Activated CD4-positive, alpha-beta memory T cell treated with anti-CD3 and anti-CD28 coated beads, Interleukin-2, amount 10 ng/mL, durations not matched to agents 7 days and 5 days (primary cell): ENCODE measurements around the gene TSC22D2. TPM values are rescaled to one million over a fixed set of nuclear protein-coding genes. Genes with fewer than 3 reads are reported as not detected.
A peak's percentile ranks its signal among the peaks of the same experiment; 100 is the strongest.

Experiments used
- CTCF ChIA-PET: fragments of 350-600 bp; sonication (Branson Sonifier 250); formaldehyde crosslinking; loops from one replicate; lab custom pipeline; 2021; ENCODE audit warnings: antibody characterized with exemption, inconsistent platforms; lab: Charles Lee
- POLR2A ChIA-PET: fragments of 350-600 bp; sonication (Branson Sonifier 250); formaldehyde crosslinking; loops from one replicate; lab custom pipeline; 2021; ENCODE audit warnings: antibody characterized with exemption; lab: Charles Lee
- DNase-seq: peaks from one replicate; pipeline ENCODE4 v3.0.0-alpha.2; 2020
- H3K27ac Mint-ChIP-seq: one replicate; pipeline ENCODE4 v1.8.0; 2021; ENCODE audit warnings: mild to moderate bottlenecking, mixed read lengths
- H3K27me3 Mint-ChIP-seq: one replicate; pipeline ENCODE4 v1.8.0; 2021; ENCODE audit warnings: mixed read lengths
- H3K36me3 Mint-ChIP-seq: one replicate; pipeline ENCODE4 v1.8.0; 2021; ENCODE audit warnings: low read depth, mixed read lengths
- H3K4me1 Mint-ChIP-seq: one replicate; pipeline ENCODE4 v1.8.0; 2021; ENCODE audit warnings: mixed read lengths
- H3K4me3 Mint-ChIP-seq: one replicate; pipeline ENCODE4 v1.8.0; 2021; ENCODE audit warnings: mild to moderate bottlenecking, mixed read lengths
- H3K9me3 Mint-ChIP-seq: one replicate; pipeline ENCODE4 v1.8.0; 2021; ENCODE audit warnings: mixed read lengths
- total RNA-seq, 2 experiments: library from RNA; stranded (reverse); gene quantifications; one replicate each; pipeline ENCODE4 v1.2.3, GENCODE V29; 2021

TSC22D2 gene
- total RNA-seq, 2 experiments from 2014 or later, result 13.9 to 15.0 TPM

- no peaks in the 10 kb centered on the region for H3K9me3 Mint-ChIP-seq
- no peak overlapping the region for H3K4me3 Mint-ChIP-seq
- ChIA-PET CTCF (no interaction called here), POLR2A (no interaction called here)
- H3K36me3 Mint-ChIP-seq, result peaks cover 4% of the 10 kb centered on the region
- no peak overlapping the region for H3K27ac Mint-ChIP-seq
- H3K27me3 Mint-ChIP-seq, result no peaks in the 10 kb centered on the region
- DNase-seq, result no peak
- H3K4me1 Mint-ChIP-seq, result peaks cover 9% of the 10 kb centered on the region
Observed at GRCh38 chr3:150447084-150447483, 39.0 kb downstream of the TSC22D2 start.

- peaks cover 9% of the 10 kb centered on the region for H3K4me1 Mint-ChIP-seq
- no peaks in the 10 kb centered on the region for H3K27me3 Mint-ChIP-seq
- POLR2A ChIA-PET, result no interaction called here
- no peaks in the 10 kb centered on the region for H3K9me3 Mint-ChIP-seq
- DNase-seq, result no peak
- CTCF ChIA-PET, result no interaction called here
- H3K4me3 Mint-ChIP-seq, result no peak overlapping the region
- no peak overlapping the region for H3K27ac Mint-ChIP-seq
- H3K36me3 Mint-ChIP-seq, result peaks cover 4% of the 10 kb centered on the region
Observed at GRCh38 chr3:150447631-150448465, 39.8 kb downstream of the TSC22D2 start.

- DNase-seq, result no peak
- POLR2A ChIA-PET, result no interaction called here
Observed at GRCh38 chr3:150449169-150449721, 41.1 kb downstream of the TSC22D2 start.

GRCh38 chr3:150450916-150451315, 42.8 kb downstream of the TSC22D2 start:
- Mint-ChIP-seq H3K9me3 (no peaks in the 10 kb centered on the region), H3K36me3 (peaks cover 6% of the 10 kb centered on the region), H3K4me1 (peaks cover 9% of the 10 kb centered on the region), H3K27me3 (no peaks in the 10 kb centered on the region), H3K27ac (peak overlapping the region; percentile 1), H3K4me3 (no peak overlapping the region)
- ChIA-PET CTCF (no interaction called here), POLR2A (interaction anchor here (0.9 to 1.1 kb wide), 2 partner anchors 39 to 42 kb away, joined by 3 to 4 read pairs; no protein-coding TSS in a partner anchor)
- DNase-seq, result no peak

More at GRCh38 chr3:150449169-150449721, 41.1 kb downstream of the TSC22D2 start:
- H3K27me3 Mint-ChIP-seq, result no peaks in the 10 kb centered on the region
- H3K4me3 Mint-ChIP-seq, result no peak overlapping the region
- CTCF ChIA-PET, result no interaction called here
- no peak overlapping the region for H3K27ac Mint-ChIP-seq
- peaks cover 9% of the 10 kb centered on the region for H3K4me1 Mint-ChIP-seq
- peaks cover 6% of the 10 kb centered on the region for H3K36me3 Mint-ChIP-seq
- no peaks in the 10 kb centered on the region for H3K9me3 Mint-ChIP-seq

GRCh38 chr3:150451329-150452048, 43.4 kb downstream of the TSC22D2 start:
- H3K27ac Mint-ChIP-seq, result no peak overlapping the region
- H3K4me3 Mint-ChIP-seq, result no peak overlapping the region
- H3K4me1 Mint-ChIP-seq, result peaks cover 9% of the 10 kb centered on the region
- ChIA-PET CTCF (no interaction called here), POLR2A (interaction anchor here (0.9 to 1.1 kb wide), 2 partner anchors 39 to 42 kb away, joined by 3 to 4 read pairs; no protein-coding TSS in a partner anchor)
- no peaks in the 10 kb centered on the region for H3K27me3 Mint-ChIP-seq
- H3K9me3 Mint-ChIP-seq, result no peaks in the 10 kb centered on the region
- no peak for DNase-seq
- H3K36me3 Mint-ChIP-seq, result peaks cover 6% of the 10 kb centered on the region

GRCh38 chr3:150453353-150453752, 45.3 kb downstream of the TSC22D2 start:
- Mint-ChIP-seq H3K4me1 (peaks cover 9% of the 10 kb centered on the region), H3K9me3 (no peaks in the 10 kb centered on the region), H3K36me3 (peaks cover 11% of the 10 kb centered on the region), H3K4me3 (no peak overlapping the region), H3K27me3 (no peaks in the 10 kb centered on the region), H3K27ac (no peak overlapping the region)
- no peak for DNase-seq
- CTCF ChIA-PET, result no interaction called here
- POLR2A ChIA-PET, result no interaction called here

GRCh38 chr3:150454085-150454484, 46.0 kb downstream of the TSC22D2 start:
- ChIA-PET CTCF (no interaction called here), POLR2A (no interaction called here)
- peaks cover 8% of the 10 kb centered on the region for H3K4me1 Mint-ChIP-seq
- no peak overlapping the region for H3K27ac Mint-ChIP-seq
- H3K9me3 Mint-ChIP-seq, result no peaks in the 10 kb centered on the region
- H3K27me3 Mint-ChIP-seq, result no peaks in the 10 kb centered on the region
- H3K36me3 Mint-ChIP-seq, result peaks cover 16% of the 10 kb centered on the region
- no peak overlapping the region for H3K4me3 Mint-ChIP-seq
- DNase-seq, result no peak

- POLR2A ChIA-PET, result no interaction called here
- Mint-ChIP-seq H3K27me3 (no peaks in the 10 kb centered on the region), H3K4me3 (no peak overlapping the region), H3K36me3 (peaks cover 16% of the 10 kb centered on the region), H3K9me3 (no peaks in the 10 kb centered on the region), H3K4me1 (peaks cover 5% of the 10 kb centered on the region), H3K27ac (no peak overlapping the region)
- CTCF ChIA-PET, result no interaction called here
- no peak for DNase-seq
Observed at GRCh38 chr3:150454622-150455021, 46.5 kb downstream of the TSC22D2 start.

GRCh38 chr3:150455341-150455740, 47.2 kb downstream of the TSC22D2 start:
- Mint-ChIP-seq H3K9me3 (no peaks in the 10 kb centered on the region), H3K27me3 (no peaks in the 10 kb centered on the region), H3K4me1 (peaks cover 5% of the 10 kb centered on the region), H3K36me3 (peaks cover 16% of the 10 kb centered on the region), H3K4me3 (no peak overlapping the region), H3K27ac (no peak overlapping the region)
- CTCF ChIA-PET, result no interaction called here
- no peak for DNase-seq
- POLR2A ChIA-PET, result no interaction called here

GRCh38 chr3:150458001-150458400, 49.9 kb downstream of the TSC22D2 start:
- peaks cover 13% of the 10 kb centered on the region for H3K36me3 Mint-ChIP-seq
- no peaks in the 10 kb centered on the region for H3K9me3 Mint-ChIP-seq
- no peak for DNase-seq
- CTCF ChIA-PET, result interaction anchor here (0.6 kb wide), 1 partner anchor 155 kb away, joined by 3 read pairs; no protein-coding TSS in a partner anchor
- POLR2A ChIA-PET, result no interaction called here
- H3K4me3 Mint-ChIP-seq, result no peak overlapping the region
- no peaks in the 10 kb centered on the region for H3K4me1 Mint-ChIP-seq
- H3K27me3 Mint-ChIP-seq, result no peaks in the 10 kb centered on the region
- no peak overlapping the region for H3K27ac Mint-ChIP-seq

GRCh38 chr3:150460484-150460883, 52.4 kb downstream of the TSC22D2 start:
- DNase-seq, result no peak
- CTCF ChIA-PET, result no interaction called here
- Mint-ChIP-seq H3K4me1 (no peaks in the 10 kb centered on the region), H3K4me3 (no peak overlapping the region), H3K27me3 (no peaks in the 10 kb centered on the region), H3K9me3 (no peaks in the 10 kb centered on the region), H3K36me3 (peaks cover 10% of the 10 kb centered on the region), H3K27ac (no peak overlapping the region)
- POLR2A ChIA-PET, result no interaction called here

GRCh38 chr3:150461399-150461798, 53.3 kb downstream of the TSC22D2 start:
- Mint-ChIP-seq H3K4me3 (no peak overlapping the region), H3K4me1 (no peaks in the 10 kb centered on the region), H3K36me3 (peaks cover 10% of the 10 kb centered on the region), H3K9me3 (no peaks in the 10 kb centered on the region), H3K27me3 (no peaks in the 10 kb centered on the region), H3K27ac (no peak overlapping the region)
- DNase-seq, result no peak
- ChIA-PET CTCF (interaction anchor here (0.9 kb wide), 1 partner anchor 10 kb away, joined by 3 read pairs; no protein-coding TSS in a partner anchor), POLR2A (no interaction called here)

GRCh38 chr3:150462108-150462507, 54.0 kb downstream of the TSC22D2 start:
- Mint-ChIP-seq H3K4me1 (no peaks in the 10 kb centered on the region), H3K36me3 (peaks cover 10% of the 10 kb centered on the region), H3K27me3 (no peaks in the 10 kb centered on the region), H3K4me3 (no peak overlapping the region), H3K9me3 (no peaks in the 10 kb centered on the region), H3K27ac (no peak overlapping the region)
- ChIA-PET CTCF (interaction anchor here (0.9 kb wide), 1 partner anchor 9 kb away, joined by 3 read pairs; no protein-coding TSS in a partner anchor), POLR2A (no interaction called here)
- no peak for DNase-seq
